Cardiac muscle cell (in vitro differentiated cells and primary cell): Measurements from ENCODE around the gene MR1. TPM values are rescaled to one million over a fixed set of nuclear protein-coding genes. Genes with fewer than 3 reads are reported as not detected.

Source experiments
- DNase-seq, 2 donors: peaks; one replicate each; pipeline versions ENCODE4 v3.0.0 to v3.0.0-alpha.2; 2010 to 2017; ENCODE audit warnings: low read depth in 1 of 2, low spot score in 1 of 2
- H3K27ac ChIP-seq: fragments of 200-600 bp; sonication (generic); 2 replicates; pipeline ENCODE4 v1.5.1; 2016
- H3K27me3 ChIP-seq: fragments of 200-600 bp; sonication (generic); 2 replicates; pipeline ENCODE4 v1.6.0; 2016; ENCODE audit warnings: control low read depth
- H3K36me3 ChIP-seq: fragments of 200-600 bp; sonication (generic); 2 replicates; pipeline ENCODE4 v1.5.1; 2016; ENCODE audit warnings: control low read depth
- H3K4me1 ChIP-seq: fragments of 200-600 bp; sonication (generic); 2 replicates; pipeline ENCODE4 v1.8.1; 2017; ENCODE audit warnings: low read depth, mild to moderate bottlenecking, mixed run types
- H3K4me3 ChIP-seq: fragments of 200-600 bp; sonication (generic); 2 replicates; pipeline ENCODE4 v1.5.1; 2016; ENCODE audit warnings: mild to moderate bottlenecking
- H3K9me3 ChIP-seq: fragments of 200-600 bp; sonication (generic); 2 replicates; pipeline ENCODE4 v1.5.1; 2017; ENCODE audit warnings: low read depth, mild to moderate bottlenecking, control low read depth
- polyA plus RNA-seq: library from polyadenylated mRNA; unstranded; fragments of >200 nt; fragmentation: Nextera tagmentation; extraction: Ambion mirVana; gene quantifications from 2 replicates; pipeline ENCODE4 v1.2.1, GENCODE V29; 2016
- total RNA-seq: library from RNA; depleted of rRNA; stranded (reverse); fragments of >200 nt; gene quantifications from 2 replicates; pipeline ENCODE4 v1.2.3, GENCODE V29; 2016
- TF ChIP-seq, protein P1 (sequence below): IDR thresholded peaks from 2 replicates; pipeline ENCODE4 v1.5.1; 2012; ENCODE audit warnings: low read depth, mild to moderate bottlenecking, low read length

Gene MR1
- 0.12 and 0.21 TPM in 2 replicates for total RNA-seq
- 1.4 TPM in 1 of 2 replicates, not detected in the other for polyA plus RNA-seq

DNA sequence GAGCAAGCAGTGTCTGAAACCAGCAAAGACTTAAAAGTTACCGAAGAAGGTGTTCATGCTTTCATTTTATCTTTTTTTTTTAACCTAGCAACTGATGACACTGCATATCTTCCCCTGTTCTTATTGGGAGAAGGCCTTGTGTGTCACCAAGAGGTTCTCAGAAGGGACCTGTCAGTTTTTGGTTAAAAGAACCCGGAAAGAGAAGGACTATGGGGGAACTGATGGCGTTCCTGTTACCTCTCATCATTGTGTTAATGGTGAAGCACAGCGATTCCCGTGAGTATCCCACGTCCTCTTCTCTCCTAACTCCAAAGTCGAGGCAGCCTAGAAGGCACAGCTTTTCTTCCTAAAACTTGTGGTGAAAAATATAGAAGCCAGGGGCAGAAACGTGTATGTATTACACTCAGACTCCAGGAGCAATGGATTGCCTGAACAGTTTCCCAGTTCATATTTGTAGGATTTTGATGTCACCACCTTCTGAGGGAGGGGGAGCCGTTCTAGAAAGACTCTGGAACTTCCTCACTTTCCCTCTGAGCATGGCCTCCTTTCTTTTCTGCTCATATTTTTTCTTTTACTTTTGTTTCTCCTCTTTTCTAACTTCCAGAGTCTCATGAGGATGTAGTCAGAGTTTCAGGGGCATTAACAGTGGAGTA, at the start of gene MR1:
TSS of gene MR1 (plus strand) at position 185 of the 653 bp plus-strand sequence. CDS start at position 210, 25 bp downstream.
- Histone ChIP-seq H3K27ac (peak within 1 kb of the TSS; percentile 49), H3K4me3 (no peak within 1 kb of the TSS)
- DNase-seq = peak; percentile 61 to 84

DNA sequence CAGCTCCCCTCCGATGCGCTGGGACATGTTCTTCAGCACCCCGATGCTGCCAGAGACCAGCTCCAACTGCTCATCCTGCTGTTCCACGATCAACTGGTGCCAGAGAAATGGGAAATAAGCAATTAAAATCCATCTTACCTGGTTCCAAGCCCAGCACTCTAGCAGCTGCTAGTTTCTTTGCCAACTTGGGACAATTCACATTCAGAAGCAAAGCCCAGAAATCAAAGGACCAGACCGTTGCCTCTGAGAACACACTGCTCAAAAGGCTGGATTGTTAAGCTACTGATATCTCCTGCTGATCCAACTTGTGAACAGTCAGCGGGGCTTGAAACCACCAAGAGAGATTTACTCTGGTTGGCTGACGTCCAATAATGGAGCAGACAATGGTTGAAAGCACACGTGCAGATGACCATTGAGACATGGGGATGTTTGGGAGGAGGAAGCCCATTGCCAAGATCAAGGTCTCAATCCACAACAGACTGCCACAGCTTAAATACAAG, 45.5 kb upstream of the MR1 start:
- peaks cover 52% of the 10 kb centered on the region for H3K36me3 ChIP-seq
- H3K4me3 ChIP-seq = no peak overlapping the region

More for the DNA sequence above, at the start of gene MR1:
- no peaks in the 10 kb centered on the region for H3K9me3 ChIP-seq
- H3K36me3 ChIP-seq = no peaks in the 10 kb centered on the region
- H3K4me1 ChIP-seq = peaks cover 5% of the 10 kb centered on the region
- TF ChIP-seq, protein P1, sequence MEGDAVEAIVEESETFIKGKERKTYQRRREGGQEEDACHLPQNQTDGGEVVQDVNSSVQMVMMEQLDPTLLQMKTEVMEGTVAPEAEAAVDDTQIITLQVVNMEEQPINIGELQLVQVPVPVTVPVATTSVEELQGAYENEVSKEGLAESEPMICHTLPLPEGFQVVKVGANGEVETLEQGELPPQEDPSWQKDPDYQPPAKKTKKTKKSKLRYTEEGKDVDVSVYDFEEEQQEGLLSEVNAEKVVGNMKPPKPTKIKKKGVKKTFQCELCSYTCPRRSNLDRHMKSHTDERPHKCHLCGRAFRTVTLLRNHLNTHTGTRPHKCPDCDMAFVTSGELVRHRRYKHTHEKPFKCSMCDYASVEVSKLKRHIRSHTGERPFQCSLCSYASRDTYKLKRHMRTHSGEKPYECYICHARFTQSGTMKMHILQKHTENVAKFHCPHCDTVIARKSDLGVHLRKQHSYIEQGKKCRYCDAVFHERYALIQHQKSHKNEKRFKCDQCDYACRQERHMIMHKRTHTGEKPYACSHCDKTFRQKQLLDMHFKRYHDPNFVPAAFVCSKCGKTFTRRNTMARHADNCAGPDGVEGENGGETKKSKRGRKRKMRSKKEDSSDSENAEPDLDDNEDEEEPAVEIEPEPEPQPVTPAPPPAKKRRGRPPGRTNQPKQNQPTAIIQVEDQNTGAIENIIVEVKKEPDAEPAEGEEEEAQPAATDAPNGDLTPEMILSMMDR = no peak
- H3K27me3 ChIP-seq = no peaks in the 10 kb centered on the region

GRCh38 chr1:180994262-180994661, 39.5 kb upstream of the MR1 start:
- H3K36me3 ChIP-seq = peaks cover 29% of the 10 kb centered on the region

More for the DNA sequence above, 45.5 kb upstream of the MR1 start:
- no peaks in the 10 kb centered on the region for H3K27me3 ChIP-seq
- H3K9me3 ChIP-seq = no peaks in the 10 kb centered on the region
- peak in 1 of 2 donors; percentile 47 for DNase-seq
- no peaks in the 10 kb centered on the region for H3K4me1 ChIP-seq
- TF ChIP-seq, protein P1 = no peak
- no peak overlapping the region for H3K27ac ChIP-seq

GRCh38 chr1:180997843-180998504, 35.8 kb upstream of the MR1 start:
- Histone ChIP-seq H3K27me3 (no peaks in the 10 kb centered on the region), H3K4me1 (no peaks in the 10 kb centered on the region), H3K27ac (no peak overlapping the region), H3K4me3 (no peak overlapping the region), H3K36me3 (peaks cover 17% of the 10 kb centered on the region), H3K9me3 (no peaks in the 10 kb centered on the region)
- TF ChIP-seq, protein P1 = no peak
- DNase-seq = no peak

More at GRCh38 chr1:180994262-180994661, 39.5 kb upstream of the MR1 start:
- Histone ChIP-seq H3K9me3 (no peaks in the 10 kb centered on the region), H3K4me3 (no peak overlapping the region), H3K27ac (no peak overlapping the region), H3K4me1 (no peaks in the 10 kb centered on the region), H3K27me3 (no peaks in the 10 kb centered on the region)
- TF ChIP-seq, protein P1 = no peak
- DNase-seq = no peak

DNA sequence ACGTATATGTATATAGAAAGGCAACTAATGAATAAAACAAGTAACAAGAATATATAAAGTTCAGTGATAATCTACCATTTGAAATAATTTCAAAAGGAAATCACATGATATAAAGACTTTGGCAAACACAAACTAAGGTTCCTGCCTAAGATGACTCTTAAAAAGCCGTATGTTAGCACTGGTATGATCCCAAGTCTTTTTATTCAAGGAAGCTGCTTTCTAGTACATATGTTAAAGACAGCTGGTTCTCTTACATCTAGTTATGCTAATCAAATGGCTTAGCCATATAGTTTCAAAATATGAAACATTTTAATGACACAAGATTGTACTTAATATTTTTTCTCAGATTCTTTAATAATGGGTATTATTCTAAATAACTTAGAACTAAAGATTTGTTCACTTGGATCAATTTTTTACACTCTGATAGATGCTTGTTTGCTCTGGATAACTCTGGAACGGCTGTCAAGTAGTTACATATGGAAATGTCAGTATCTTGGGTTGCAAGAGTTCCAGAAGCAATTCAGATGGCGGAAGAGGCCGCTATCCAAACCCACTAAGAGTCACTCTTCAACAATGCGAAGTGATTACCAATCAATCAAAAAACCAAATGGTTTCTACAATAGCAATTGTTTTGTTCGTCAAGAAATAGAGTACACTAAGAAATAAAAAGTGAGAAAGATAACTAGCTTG, 32.5 kb upstream of the MR1 start:
- peaks cover 23% of the 10 kb centered on the region for H3K36me3 ChIP-seq
- DNase-seq = no peak
- H3K27me3 ChIP-seq = no peaks in the 10 kb centered on the region
- H3K9me3 ChIP-seq = no peaks in the 10 kb centered on the region
- no peaks in the 10 kb centered on the region for H3K4me1 ChIP-seq
- TF ChIP-seq, protein P1 = no peak
- H3K27ac ChIP-seq = no peak overlapping the region
- H3K4me3 ChIP-seq = no peak overlapping the region
